IgD-negative memory B cell (primary cell): ENCODE results near the gene ANKRD39. TPM values are rescaled to one million over a fixed set of nuclear protein-coding genes. Genes with fewer than 3 reads are reported as not detected.
A peak's percentile ranks its signal among the peaks of the same experiment; 100 is the strongest.

ENCODE experiments used
- H3K27ac Mint-ChIP-seq, 3 donors: one replicate each; pipeline ENCODE4 v1.8.0; 2020 to 2022; ENCODE audit warnings: mild to moderate bottlenecking in 3 of 3, mixed read lengths in 3 of 3, moderate library complexity in 1 of 3
- H3K27me3 Mint-ChIP-seq: one replicate; pipeline ENCODE4 v1.8.0; 2021; ENCODE audit warnings: mixed read lengths
- H3K36me3 Mint-ChIP-seq: one replicate; pipeline ENCODE4 v1.8.0; 2020; ENCODE audit warnings: mild to moderate bottlenecking, mixed read lengths
- H3K4me1 Mint-ChIP-seq, 3 donors: one replicate each; pipeline ENCODE4 v1.8.0; 2020 to 2022; ENCODE audit warnings: mixed read lengths in 3 of 3, mild to moderate bottlenecking in 1 of 3
- H3K4me3 Mint-ChIP-seq, 4 donors: one replicate each; pipeline ENCODE4 v1.8.0; 2020 to 2022; ENCODE audit warnings: mild to moderate bottlenecking in 4 of 4, mixed read lengths in 4 of 4, moderate library complexity in 3 of 4
- H3K9me3 Mint-ChIP-seq, 3 donors: one replicate each; pipeline ENCODE4 v1.8.0; 2020 to 2021; ENCODE audit warnings: mixed read lengths in 3 of 3, mild to moderate bottlenecking in 1 of 3
- polyA plus RNA-seq: library from polyadenylated mRNA; unstranded; fragments of 300-500 nt; fragmentation: Illumina TruSeq; gene quantifications from one replicate; pipeline ENCODE4 v1.2.3, GENCODE V29; 2021

The ANKRD39 gene
- polyA plus RNA-seq, 1 donor from 2014 or later = 16.3 TPM

DNA sequence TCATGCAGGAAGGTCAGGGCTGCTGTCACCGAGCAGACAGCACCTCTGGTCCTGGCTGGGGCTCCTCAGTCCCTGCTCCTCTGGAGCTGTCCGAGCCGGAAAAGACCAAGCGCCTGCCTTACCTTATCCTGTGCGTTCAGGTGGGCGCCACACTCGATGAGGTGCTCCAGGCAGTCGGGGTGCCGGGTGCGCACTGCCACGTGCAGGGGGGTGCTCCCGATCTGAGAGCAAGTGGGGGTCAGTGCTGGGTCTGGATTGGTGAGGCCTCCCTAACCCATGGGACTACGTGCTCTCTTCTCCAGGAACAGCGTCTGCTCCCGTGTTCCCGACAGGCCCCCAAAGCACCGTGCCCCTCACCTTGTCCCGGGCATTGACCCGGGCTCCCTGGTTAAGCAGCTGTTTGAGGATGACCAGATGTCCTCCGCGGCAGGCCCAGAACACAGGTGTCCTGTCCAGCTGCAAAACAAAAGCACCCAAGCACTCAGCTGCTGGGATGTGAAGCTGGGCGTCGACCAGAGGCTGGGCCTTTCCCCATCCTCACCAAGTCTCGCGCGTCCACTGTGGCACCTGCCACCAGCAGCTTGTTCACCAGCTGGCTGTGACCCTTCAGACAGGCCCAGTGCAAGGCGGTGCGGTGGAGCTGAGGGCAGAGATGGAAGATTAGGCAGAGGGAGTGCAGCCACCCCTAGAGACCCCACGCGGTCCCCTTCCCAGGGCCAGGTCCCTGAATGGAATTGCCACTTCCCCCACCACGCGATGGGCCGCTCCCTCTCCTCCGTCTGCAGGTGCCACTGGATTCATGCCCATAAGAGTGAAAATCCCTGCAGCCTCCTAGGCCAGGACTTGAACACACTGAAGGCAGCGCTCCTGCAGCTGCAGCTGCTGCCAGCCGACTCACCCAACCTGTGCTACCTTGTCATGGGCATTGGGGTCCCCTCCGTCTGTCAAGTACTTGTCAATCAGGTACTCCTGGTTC, 17.7 kb downstream of the ANKRD39 start:
- Mint-ChIP-seq H3K4me1 (peaks cover under 1 to 13% (median 8%) of the 10 kb centered on the region in 3 donors), H3K9me3 (no peaks in the 10 kb centered on the region), H3K27me3 (no peaks in the 10 kb centered on the region), H3K4me3 (peak overlapping the region in 3 of 4 donors; percentile 37 to 78 (median 47)), H3K36me3 (peaks cover 8% of the 10 kb centered on the region), H3K27ac (peak overlapping the region in 1 of 3 donors; percentile 62)

DNA sequence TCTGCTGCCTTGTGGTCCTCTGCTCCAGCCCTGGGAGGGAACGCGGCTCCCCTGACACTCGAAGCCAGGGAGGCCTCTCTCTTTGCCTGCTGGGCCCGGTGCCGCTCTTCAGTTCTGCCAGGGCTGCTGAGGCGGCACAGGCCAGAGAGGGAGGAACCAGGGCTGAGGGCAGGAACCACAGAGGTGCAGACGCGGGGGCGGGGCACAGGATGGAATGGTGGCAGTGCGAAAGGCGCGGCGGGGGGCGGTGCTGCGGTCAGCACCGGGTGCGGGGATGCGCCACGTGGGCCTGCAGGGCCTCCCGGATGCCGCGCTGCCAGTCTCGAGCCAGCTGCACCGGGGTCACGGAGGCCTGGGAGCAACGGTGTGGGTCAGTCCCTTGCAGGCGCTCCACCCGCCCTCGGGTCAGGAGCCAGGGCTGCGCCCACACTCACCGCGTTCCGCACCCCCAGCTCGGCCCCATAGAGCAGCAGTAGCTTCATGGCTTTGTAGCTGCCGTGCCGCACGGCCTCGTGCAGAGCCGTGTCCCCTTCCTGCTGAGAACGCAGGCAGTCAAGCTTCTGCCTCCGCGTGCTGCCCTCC, 18.4 kb downstream of the ANKRD39 start:
- peaks cover 5 to 15% (median 13%) of the 10 kb centered on the region in 3 donors for H3K4me1 Mint-ChIP-seq
- H3K36me3 Mint-ChIP-seq = peaks cover 8% of the 10 kb centered on the region
- peak overlapping the region; percentile 62 to 85 (median 84) for H3K27ac Mint-ChIP-seq
- no peaks in the 10 kb centered on the region for H3K9me3 Mint-ChIP-seq
- no peaks in the 10 kb centered on the region for H3K27me3 Mint-ChIP-seq
- H3K4me3 Mint-ChIP-seq = peak overlapping the region in 3 of 4 donors; percentile 78 to 87 (median 87)

GRCh38 chr2:96838345-96839292, 19.2 kb downstream of the ANKRD39 start:
- peak overlapping the region in 3 of 4 donors; percentile 78 to 87 (median 87) for H3K4me3 Mint-ChIP-seq
- H3K9me3 Mint-ChIP-seq = no peaks in the 10 kb centered on the region
- peaks cover 7% of the 10 kb centered on the region for H3K36me3 Mint-ChIP-seq
- H3K27ac Mint-ChIP-seq = peak overlapping the region; percentile 27 to 85 (median 84)
- H3K4me1 Mint-ChIP-seq = peaks cover 6 to 15% (median 14%) of the 10 kb centered on the region in 3 donors
- no peaks in the 10 kb centered on the region for H3K27me3 Mint-ChIP-seq

GRCh38 chr2:96837575-96837974, 20.2 kb downstream of the ANKRD39 start:
- peaks cover 12 to 23% (median 17%) of the 10 kb centered on the region in 3 donors for H3K4me1 Mint-ChIP-seq
- H3K27me3 Mint-ChIP-seq = no peaks in the 10 kb centered on the region
- no peaks in the 10 kb centered on the region for H3K9me3 Mint-ChIP-seq
- H3K36me3 Mint-ChIP-seq = peaks cover 4% of the 10 kb centered on the region
- H3K27ac Mint-ChIP-seq = peak overlapping the region in 1 of 3 donors; percentile 75
- H3K4me3 Mint-ChIP-seq = peak overlapping the region in 1 of 4 donors; percentile 3

- Mint-ChIP-seq H3K27me3 (no peaks in the 10 kb centered on the region), H3K4me1 (peaks cover 12 to 23% (median 17%) of the 10 kb centered on the region in 3 donors), H3K27ac (no peak overlapping the region), H3K9me3 (no peaks in the 10 kb centered on the region), H3K36me3 (peaks cover 5% of the 10 kb centered on the region), H3K4me3 (no peak overlapping the region)
Measured at GRCh38 chr2:96835830-96836229, 22.0 kb downstream of the ANKRD39 start.

DNA sequence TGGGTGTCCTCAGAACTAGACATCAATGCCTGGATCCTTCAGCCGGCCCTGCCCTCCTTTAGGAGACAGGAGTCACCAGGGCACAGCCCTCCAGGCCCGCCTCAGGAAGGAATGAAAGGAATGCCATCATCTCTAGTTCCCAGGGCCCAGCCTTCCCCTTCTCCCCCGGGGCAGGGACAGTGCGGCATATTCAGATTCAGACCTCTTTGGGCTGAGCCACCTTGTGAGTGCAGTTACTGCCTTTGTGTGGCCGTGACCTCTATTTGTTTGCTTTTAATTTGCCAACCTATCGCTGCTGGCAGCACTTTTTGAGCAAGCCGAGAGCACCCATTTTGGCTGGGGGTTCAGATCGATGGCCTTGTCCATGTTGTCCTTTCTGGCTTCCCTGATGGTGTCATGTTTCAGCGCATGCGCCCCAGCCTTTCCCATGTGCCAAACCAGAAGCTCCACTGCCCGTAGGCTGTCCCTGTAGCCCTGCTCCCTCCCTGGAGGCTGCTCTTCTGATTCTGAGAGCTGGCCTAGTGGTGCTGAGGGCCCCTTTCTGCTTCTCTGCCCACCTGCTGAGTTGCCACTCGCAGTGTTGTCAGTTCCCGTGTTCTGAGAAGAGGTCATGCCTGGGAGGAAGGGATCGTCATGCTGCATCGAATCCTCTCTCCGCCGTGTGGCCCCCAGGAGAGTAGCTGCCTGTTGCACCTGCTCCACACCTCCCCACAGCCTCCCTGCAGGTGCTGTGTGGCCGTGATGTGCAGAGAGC, 24.9 kb downstream of the ANKRD39 start:
- no peaks in the 10 kb centered on the region for H3K27me3 Mint-ChIP-seq
- peak overlapping the region in 1 of 4 donors; percentile 33 for H3K4me3 Mint-ChIP-seq
- H3K9me3 Mint-ChIP-seq = no peaks in the 10 kb centered on the region
- H3K27ac Mint-ChIP-seq = peak overlapping the region in 2 of 3 donors; percentile 18 to 83
- H3K4me1 Mint-ChIP-seq = peaks cover 10 to 17% (median 16%) of the 10 kb centered on the region in 3 donors
- peaks cover 5% of the 10 kb centered on the region for H3K36me3 Mint-ChIP-seq

DNA sequence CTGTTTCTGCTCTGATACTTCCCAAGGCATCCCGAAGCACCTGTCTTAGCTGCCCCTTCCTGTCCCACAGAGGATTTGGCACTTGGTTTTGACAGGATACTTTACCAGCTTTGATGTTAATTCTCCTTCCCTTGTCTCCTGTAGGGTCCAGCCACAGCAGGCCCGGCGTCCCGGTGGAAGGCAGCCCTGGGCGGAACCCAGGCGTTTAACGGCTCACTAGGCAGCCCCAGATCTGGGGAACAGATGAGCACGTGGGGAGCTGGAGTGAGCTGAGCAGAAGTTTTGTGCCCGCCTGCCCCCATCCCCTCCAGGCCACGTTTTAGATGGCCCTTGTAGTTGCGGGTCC, 25.4 kb downstream of the ANKRD39 start:
- H3K27me3 Mint-ChIP-seq = no peaks in the 10 kb centered on the region
- no peaks in the 10 kb centered on the region for H3K9me3 Mint-ChIP-seq
- peak overlapping the region in 1 of 3 donors; percentile 18 for H3K27ac Mint-ChIP-seq
- peaks cover 5% of the 10 kb centered on the region for H3K36me3 Mint-ChIP-seq
- H3K4me1 Mint-ChIP-seq = peaks cover 10 to 17% (median 16%) of the 10 kb centered on the region in 3 donors
- H3K4me3 Mint-ChIP-seq = no peak overlapping the region

GRCh38 chr2:96831679-96832078, 26.1 kb downstream of the ANKRD39 start:
- H3K4me3 Mint-ChIP-seq = no peak overlapping the region
- H3K27me3 Mint-ChIP-seq = no peaks in the 10 kb centered on the region
- peak overlapping the region in 1 of 3 donors; percentile 18 for H3K27ac Mint-ChIP-seq
- H3K4me1 Mint-ChIP-seq = peaks cover 10 to 17% (median 16%) of the 10 kb centered on the region in 3 donors
- peaks cover 5% of the 10 kb centered on the region for H3K36me3 Mint-ChIP-seq
- no peaks in the 10 kb centered on the region for H3K9me3 Mint-ChIP-seq

DNA sequence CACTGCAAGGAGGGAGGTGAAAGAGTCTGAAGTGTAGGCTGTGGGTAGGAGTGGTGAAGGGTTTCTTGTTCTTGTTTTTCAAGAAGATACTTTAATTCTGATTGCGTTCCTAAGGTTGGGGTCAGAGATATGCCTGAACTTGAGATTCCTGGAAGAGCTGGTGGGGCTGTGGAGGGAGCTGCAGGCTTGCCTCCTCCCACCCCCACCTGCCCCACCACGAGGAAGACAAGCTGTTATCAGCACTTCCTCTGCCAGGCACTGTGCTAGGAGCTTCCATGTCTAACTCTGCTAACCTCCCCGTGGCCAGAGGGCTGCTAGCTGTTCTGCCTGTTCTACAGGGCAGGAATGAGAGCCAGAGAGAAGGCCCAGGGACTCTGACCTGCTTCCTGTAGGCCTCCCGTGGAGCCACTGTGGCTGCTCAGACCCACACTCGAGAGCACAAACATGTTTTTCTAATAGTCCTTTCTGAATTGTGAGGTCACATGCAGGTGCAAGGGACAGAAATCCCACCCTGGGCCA, 27.7 kb downstream of the ANKRD39 start:
- H3K4me3 Mint-ChIP-seq = peak overlapping the region in 1 of 4 donors; percentile 61
- peaks cover 4% of the 10 kb centered on the region for H3K36me3 Mint-ChIP-seq
- peak overlapping the region in 2 of 3 donors; percentile 53 to 64 for H3K27ac Mint-ChIP-seq
- H3K9me3 Mint-ChIP-seq = no peaks in the 10 kb centered on the region
- H3K27me3 Mint-ChIP-seq = no peaks in the 10 kb centered on the region
- H3K4me1 Mint-ChIP-seq = peaks cover 8 to 16% (median 15%) of the 10 kb centered on the region in 3 donors

GRCh38 chr2:96828874-96829273, 28.9 kb downstream of the ANKRD39 start:
- H3K36me3 Mint-ChIP-seq = peaks cover 2% of the 10 kb centered on the region
- no peak overlapping the region for H3K4me3 Mint-ChIP-seq
- H3K4me1 Mint-ChIP-seq = peaks cover 11 to 13% (median 12%) of the 10 kb centered on the region in 3 donors
- no peak overlapping the region for H3K27ac Mint-ChIP-seq
- no peaks in the 10 kb centered on the region for H3K9me3 Mint-ChIP-seq
- H3K27me3 Mint-ChIP-seq = no peaks in the 10 kb centered on the region

- no peaks in the 10 kb centered on the region for H3K27me3 Mint-ChIP-seq
- peaks cover 2% of the 10 kb centered on the region for H3K36me3 Mint-ChIP-seq
- no peaks in the 10 kb centered on the region for H3K9me3 Mint-ChIP-seq
- H3K27ac Mint-ChIP-seq = peak overlapping the region in 1 of 3 donors; percentile 39
- H3K4me1 Mint-ChIP-seq = peaks cover 9 to 14% (median 9%) of the 10 kb centered on the region in 3 donors
- H3K4me3 Mint-ChIP-seq = no peak overlapping the region
Measured at GRCh38 chr2:96828436-96828835, 29.4 kb downstream of the ANKRD39 start.

DNA sequence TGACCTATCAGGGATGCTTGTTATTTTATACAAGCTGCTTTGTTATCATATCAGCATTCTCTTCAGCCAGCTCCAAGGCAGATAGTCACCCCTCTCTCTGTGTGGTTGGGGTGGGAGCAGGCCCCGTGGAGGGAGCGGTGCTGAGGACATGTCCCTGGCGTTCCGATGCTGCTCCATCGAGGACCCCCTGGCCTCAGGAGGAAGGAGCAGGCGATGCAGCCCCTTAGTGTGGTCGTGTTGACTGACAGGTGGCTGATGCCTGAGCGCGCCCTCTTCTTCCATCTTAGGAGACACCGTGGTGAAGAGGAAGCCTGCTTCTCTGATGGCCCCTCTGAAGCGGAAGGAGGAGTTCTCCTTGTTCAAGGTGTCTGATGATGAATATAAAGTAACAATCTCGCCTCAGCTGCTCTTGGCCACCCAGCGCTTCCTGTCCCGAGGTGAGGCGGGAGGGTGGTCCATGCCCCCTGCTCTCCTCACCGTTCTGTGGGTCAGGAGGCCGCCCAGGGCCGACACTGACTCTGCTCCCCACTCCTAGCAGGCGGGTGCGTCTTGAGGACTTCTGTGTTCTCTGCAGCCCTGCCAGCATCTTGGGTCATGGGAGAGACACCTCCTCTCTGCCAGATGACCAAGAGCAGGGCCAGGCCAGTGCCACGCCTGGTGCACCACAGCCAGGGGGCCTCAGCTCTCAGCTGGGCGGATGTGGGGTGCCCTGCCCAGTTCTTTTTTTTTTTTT, 31.1 kb downstream of the ANKRD39 start:
- peaks cover 2% of the 10 kb centered on the region for H3K36me3 Mint-ChIP-seq
- no peaks in the 10 kb centered on the region for H3K27me3 Mint-ChIP-seq
- H3K4me3 Mint-ChIP-seq = no peak overlapping the region
- no peak overlapping the region for H3K27ac Mint-ChIP-seq
- H3K4me1 Mint-ChIP-seq = peaks cover 5 to 13% (median 7%) of the 10 kb centered on the region in 3 donors
- no peaks in the 10 kb centered on the region for H3K9me3 Mint-ChIP-seq

DNA sequence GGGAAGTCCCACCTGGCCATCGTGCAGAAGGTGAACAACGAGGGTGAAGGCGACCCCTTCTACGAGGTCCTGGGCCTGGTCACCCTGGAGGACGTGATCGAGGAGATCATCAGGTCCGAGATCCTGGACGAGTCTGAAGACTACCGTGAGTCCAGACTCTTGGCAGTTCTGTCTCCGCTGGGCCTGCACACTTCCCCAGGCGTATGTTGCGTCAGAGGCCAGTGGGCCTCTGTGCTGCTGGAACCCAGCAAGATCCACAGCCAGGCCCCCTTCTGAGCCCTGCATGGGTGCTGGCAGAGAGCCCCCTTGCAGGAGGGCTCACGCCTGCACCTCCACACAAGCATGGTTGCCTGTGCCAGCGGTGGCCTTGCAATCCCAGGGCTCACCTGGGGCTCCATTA, 32.8 kb downstream of the ANKRD39 start:
- no peaks in the 10 kb centered on the region for H3K27me3 Mint-ChIP-seq
- no peaks in the 10 kb centered on the region for H3K9me3 Mint-ChIP-seq
- H3K4me3 Mint-ChIP-seq = no peak overlapping the region
- peaks cover 15 to 27% (median 21%) of the 10 kb centered on the region in 3 donors for H3K4me1 Mint-ChIP-seq
- H3K27ac Mint-ChIP-seq = no peak overlapping the region
- H3K36me3 Mint-ChIP-seq = no peaks in the 10 kb centered on the region
